ENCODE data around the gene ARHGEF2. TPM values are rescaled to one million over a fixed set of nuclear protein-coding genes. Genes with fewer than 3 reads are reported as not detected.

ARHGEF2 gene
- total and polyA plus RNA-seq, 2 donors (not counting 3 experiments of a cell fraction or from before 2014, with no cell fraction given): 59.2 to 118 TPM

DNA sequence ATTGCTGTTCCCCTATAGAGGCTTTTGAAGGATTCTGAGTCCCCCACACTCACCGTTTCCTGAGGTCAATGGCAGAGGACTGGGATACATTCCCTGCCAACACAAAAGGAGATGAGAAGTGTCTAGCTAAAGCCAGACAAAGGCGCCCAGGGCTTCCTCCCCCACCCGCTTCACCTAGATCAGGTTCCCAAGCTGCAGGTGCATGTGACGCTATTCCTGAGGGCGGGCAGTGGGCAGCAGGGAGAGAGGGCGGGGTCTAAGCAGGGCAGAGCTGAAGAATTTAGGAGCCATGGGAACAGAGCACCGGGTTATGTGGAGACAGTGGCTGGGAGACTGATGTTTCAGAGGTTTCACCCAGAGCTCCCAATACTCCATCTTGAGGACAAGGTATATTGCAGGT is 6.0 kb upstream of the ARHGEF2 start:
- H3K9ac ChIP-seq (replicated peaks; ENCODE audit: extremely low read depth, insufficient read depth, low read length): no peak overlapping the region
- TF ChIP-seq, protein P1, sequence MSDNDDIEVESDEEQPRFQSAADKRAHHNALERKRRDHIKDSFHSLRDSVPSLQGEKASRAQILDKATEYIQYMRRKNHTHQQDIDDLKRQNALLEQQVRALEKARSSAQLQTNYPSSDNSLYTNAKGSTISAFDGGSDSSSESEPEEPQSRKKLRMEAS (IDR thresholded peaks at IDR 0.05; ENCODE audit: insufficient read depth, insufficient read length): no peak
- TF ChIP-seq POLR2A (IDR thresholded peaks at IDR 0.05; ENCODE audit: low read depth, low read length): no peak
- no peak for TF ChIP-seq JUN (IDR thresholded peaks at IDR 0.05; ENCODE audit: borderline replicate concordance, insufficient read depth, insufficient read length, low read depth)
- no peak for TF ChIP-seq GATA2 (IDR thresholded peaks at IDR 0.05; ENCODE audit: insufficient read depth, insufficient read length, low read depth, low read length)
- no peak for TF ChIP-seq POLR2AphosphoS5 (IDR thresholded peaks at IDR 0.05; ENCODE audit: insufficient read depth, low read depth, low read length)
- TF ChIP-seq EZH2 (IDR thresholded peaks at IDR 0.05; ENCODE audit: borderline replicate concordance, low read depth, low read length, severe bottlenecking): no peak
- TF ChIP-seq MYC (IDR thresholded peaks at IDR 0.05; ENCODE audit: low read depth, low read length): no peak
- no peak for TF ChIP-seq FOS (IDR thresholded peaks at IDR 0.05; ENCODE audit: borderline replicate concordance, insufficient read depth, low read length)
- TF ChIP-seq, protein P2, sequence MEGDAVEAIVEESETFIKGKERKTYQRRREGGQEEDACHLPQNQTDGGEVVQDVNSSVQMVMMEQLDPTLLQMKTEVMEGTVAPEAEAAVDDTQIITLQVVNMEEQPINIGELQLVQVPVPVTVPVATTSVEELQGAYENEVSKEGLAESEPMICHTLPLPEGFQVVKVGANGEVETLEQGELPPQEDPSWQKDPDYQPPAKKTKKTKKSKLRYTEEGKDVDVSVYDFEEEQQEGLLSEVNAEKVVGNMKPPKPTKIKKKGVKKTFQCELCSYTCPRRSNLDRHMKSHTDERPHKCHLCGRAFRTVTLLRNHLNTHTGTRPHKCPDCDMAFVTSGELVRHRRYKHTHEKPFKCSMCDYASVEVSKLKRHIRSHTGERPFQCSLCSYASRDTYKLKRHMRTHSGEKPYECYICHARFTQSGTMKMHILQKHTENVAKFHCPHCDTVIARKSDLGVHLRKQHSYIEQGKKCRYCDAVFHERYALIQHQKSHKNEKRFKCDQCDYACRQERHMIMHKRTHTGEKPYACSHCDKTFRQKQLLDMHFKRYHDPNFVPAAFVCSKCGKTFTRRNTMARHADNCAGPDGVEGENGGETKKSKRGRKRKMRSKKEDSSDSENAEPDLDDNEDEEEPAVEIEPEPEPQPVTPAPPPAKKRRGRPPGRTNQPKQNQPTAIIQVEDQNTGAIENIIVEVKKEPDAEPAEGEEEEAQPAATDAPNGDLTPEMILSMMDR (IDR thresholded peaks at IDR 0.05; ENCODE audit: extremely low read depth in 1 of 2, insufficient read depth in 1 of 2, low read depth in 1 of 2, low read length in 2 of 2): no peak
- no peaks in the 10 kb centered on the region for H3K27me3 ChIP-seq (ENCODE audit: control insufficient read depth in 2 of 2, insufficient read depth in 2 of 2, low read length in 2 of 2)
- FAIRE-seq: no peak
- no peaks in the 10 kb centered on the region for H4K20me1 ChIP-seq (replicated peaks; ENCODE audit: control insufficient read depth, extremely low read depth, insufficient read depth, low read length)
- BruUV-seq (replicated peaks): no TSS peak
- dilution Hi-C loops (cut with MboI; ENCODE audit: extremely low pct_ligation_motif_present, low sequenced_read_pairs): no loop called here
- H3K4me2 ChIP-seq (ENCODE audit: insufficient read depth, low read length): no peak overlapping the region
- DNase-seq (ENCODE audit: low read depth, low spot score): no peak
- intact Hi-C loops (cut with micrococcal nuclease): no loop called here
- ChIA-PET POLR2A (interaction anchor here (0.6 kb wide), 1 partner anchor 88 kb away, joined by 4 read pairs; no protein-coding TSS in a partner anchor), CTCF (interaction anchor here (1.0 to 12.1 kb wide), 5 partner anchors 10 to 46 kb away, joined by 4 to 138 read pairs (median 17); no protein-coding TSS in a partner anchor)
- no peaks in the 10 kb centered on the region for H3K79me2 ChIP-seq (ENCODE audit: control insufficient read depth, insufficient read depth, low read length)
- no peaks in the 10 kb centered on the region for H3K9me3 ChIP-seq (replicated peaks; ENCODE audit: control insufficient read depth, insufficient read depth, low read length)
- peaks cover 38% of the 10 kb centered on the region for H3K4me1 ChIP-seq (ENCODE audit: control insufficient read depth, extremely low read depth, insufficient read depth, low read length)
- no peaks in the 10 kb centered on the region for H3K36me3 ChIP-seq (ENCODE audit: control insufficient read depth in 2 of 2, extremely low read depth in 1 of 2, insufficient read depth in 2 of 2, low read length in 2 of 2)
- H2AFZ ChIP-seq (ENCODE audit: low read depth, low read length): no peak overlapping the region
- no peaks in the 10 kb centered on the region for H3K9me1 ChIP-seq (replicated peaks; ENCODE audit: control insufficient read depth, extremely low read depth, insufficient read depth, low read length)
- H3K27ac ChIP-seq (ENCODE audit: insufficient read depth, low read depth, low read length): no peak overlapping the region
- no peak overlapping the region for H3K4me3 ChIP-seq (replicated peaks in 1 of 3; ENCODE audit: insufficient read depth in 1 of 3, low read depth in 1 of 3, low read length in 3 of 3)

All from endothelial cell of umbilical vein (primary cell).